GM11168 (cell line): ENCODE results near the gene TTC7B.

ENCODE experiments used
- in situ Hi-C: fragments of 300-500 bp; cut with MboI; formaldehyde crosslinking; loops from one replicate; pipeline ENCODE4 v1.12.0; 2022; ENCODE audit warnings: low sequenced_read_pairs; ENCODE audit not compliant: unreplicated experiment

Gene TTC7B

DNA sequence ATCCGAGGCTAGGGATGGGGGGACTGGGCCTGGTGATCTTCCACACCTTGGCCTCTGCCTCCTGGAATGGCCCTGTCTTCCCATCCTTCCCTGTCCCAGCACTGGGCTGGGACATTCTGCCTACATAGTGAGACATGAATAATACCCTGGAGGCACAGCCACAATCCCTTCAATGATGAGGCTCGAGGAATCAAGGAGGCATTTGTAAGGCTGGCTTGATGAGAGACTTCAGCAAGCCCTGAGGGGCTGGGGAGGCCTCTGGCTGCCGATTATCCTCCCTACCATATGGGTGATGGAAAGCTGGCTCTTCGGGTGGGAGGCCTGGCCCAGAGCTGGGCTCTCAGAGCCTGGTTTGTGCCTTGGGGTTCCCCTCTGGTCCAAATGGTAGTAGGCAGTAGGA lies 326.9 kb downstream of the TTC7B start:
- in situ Hi-C loops = no loop called here

DNA sequence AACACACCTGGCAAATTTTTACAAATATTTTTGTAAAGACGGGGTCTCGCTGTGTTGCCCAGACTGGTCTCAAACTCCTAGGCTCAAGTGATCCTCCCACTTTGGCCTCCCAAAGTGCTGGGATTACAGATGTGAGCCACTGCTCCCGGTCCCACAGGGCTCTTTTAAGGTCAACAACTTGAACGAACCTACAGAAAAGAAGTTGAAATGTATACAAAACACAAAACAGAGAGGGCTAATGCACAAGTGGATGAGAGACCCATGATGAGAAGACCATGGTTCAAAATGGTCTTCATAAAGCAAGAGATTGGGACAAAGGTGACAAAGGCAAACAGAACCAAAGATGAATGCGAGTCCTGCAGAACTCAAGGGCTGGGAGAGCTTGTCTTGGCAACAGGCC lies 328.0 kb downstream of the TTC7B start:
- in situ Hi-C loops = no loop called here

GRCh38 chr14:90487462-90487861 lies 328.8 kb downstream of the TTC7B start:
- in situ Hi-C loops = no loop called here

- in situ Hi-C loops = no loop called here
Measured at GRCh38 chr14:90487031-90487430, 329.2 kb downstream of the TTC7B start.

GRCh38 chr14:90484291-90484690 lies 331.9 kb downstream of the TTC7B start:
- in situ Hi-C loops = no loop called here

DNA sequence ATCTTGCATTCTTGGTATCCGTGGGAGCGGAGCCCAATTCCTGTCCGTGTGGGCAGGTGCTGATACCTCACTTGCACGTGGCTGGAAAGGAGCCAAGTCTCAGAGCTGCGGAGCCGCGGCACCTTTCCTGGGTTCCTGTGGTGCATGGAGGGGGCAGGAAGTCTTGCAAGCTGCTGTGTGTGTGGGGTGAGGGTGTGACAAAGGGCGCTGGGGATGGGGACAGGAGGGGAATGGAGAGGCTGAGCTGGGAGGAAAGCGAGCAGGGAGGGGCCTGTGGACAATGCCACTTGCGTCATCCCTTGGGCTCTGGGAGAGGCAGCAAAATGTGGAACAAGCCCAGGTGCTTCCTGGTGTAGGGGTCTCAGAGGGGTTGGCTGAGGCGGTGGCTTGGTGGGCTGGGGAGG lies 332.7 kb downstream of the TTC7B start:
- in situ Hi-C loops = no loop called here

DNA sequence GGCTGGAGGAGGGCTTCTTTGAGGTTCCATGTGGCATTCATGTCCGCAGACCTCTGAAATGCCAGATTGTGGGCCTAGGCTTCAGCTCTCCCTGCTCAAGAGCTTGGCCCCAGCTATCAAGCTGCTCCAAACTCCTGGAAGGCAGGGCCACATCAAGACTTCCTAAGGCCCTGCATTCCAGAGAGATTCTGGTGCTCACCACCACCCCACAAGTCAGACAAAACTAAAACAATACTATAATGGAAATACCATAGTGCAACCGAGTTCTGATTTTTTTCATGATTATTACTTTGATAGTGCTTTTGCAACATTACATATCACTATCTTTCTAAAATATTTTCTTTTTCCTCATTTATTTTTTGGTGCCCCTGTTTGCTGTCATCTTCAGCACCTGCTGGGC lies 333.1 kb downstream of the TTC7B start:
- in situ Hi-C loops = no loop called here

GRCh38 chr14:90475298-90475697 lies 340.9 kb downstream of the TTC7B start:
- in situ Hi-C loops = no loop called here
